Endodermal cell (in vitro differentiated cells): ENCODE results near the gene TEP1. TPM values are rescaled to one million over a fixed set of nuclear protein-coding genes. Genes with fewer than 3 reads are reported as not detected.

Experiments used
- DNase-seq: peaks from one replicate; pipeline ENCODE4 v3.0.0-alpha.2; 2017
- H3K27ac ChIP-seq: 2 replicates; pipeline ENCODE4 v1.5.1; 2013; ENCODE audit warnings: mild to moderate bottlenecking, low read depth, low read length, moderate library complexity
- H3K27me3 ChIP-seq: 2 replicates; pipeline ENCODE4 v1.6.1; 2013; ENCODE audit warnings: mild to moderate bottlenecking, low read length, moderate library complexity; ENCODE audit not compliant: insufficient read depth, control insufficient read depth, poor library complexity, severe bottlenecking
- H3K36me3 ChIP-seq: 2 replicates; pipeline ENCODE4 v1.7.0; 2013; ENCODE audit warnings: mild to moderate bottlenecking, low read length, moderate library complexity; ENCODE audit not compliant: control insufficient read depth, insufficient read depth
- H3K4me1 ChIP-seq: one replicate; pipeline ENCODE4 v1.7.0; 2013; ENCODE audit warnings: low read length; ENCODE audit not compliant: control insufficient read depth, insufficient read depth
- H3K4me3 ChIP-seq: 2 replicates; pipeline ENCODE4 v1.5.1; 2013; ENCODE audit warnings: mild to moderate bottlenecking, low read length, moderate library complexity
- H3K9ac ChIP-seq: 2 replicates; pipeline ENCODE4 v1.6.1; 2013; ENCODE audit warnings: mild to moderate bottlenecking, low read length, moderate library complexity; ENCODE audit not compliant: poor library complexity, severe bottlenecking; ENCODE audit errors: extremely low read depth
- H3K9me3 ChIP-seq: 2 replicates; pipeline ENCODE4 v1.6.1; 2013; ENCODE audit warnings: mild to moderate bottlenecking, low read length, moderate library complexity; ENCODE audit not compliant: control insufficient read depth
- H3K27ac Mint-ChIP-seq: 2 replicates; pipeline ENCODE4 v1.8.0; 2020; ENCODE audit warnings: mixed read lengths
- H3K27me3 Mint-ChIP-seq: 2 replicates; pipeline ENCODE4 v1.8.0; 2021; ENCODE audit warnings: mild to moderate bottlenecking, mixed read lengths; ENCODE audit not compliant: insufficient read depth
- H3K36me3 Mint-ChIP-seq: 2 replicates; pipeline ENCODE4 v1.8.0; 2020; ENCODE audit warnings: low read depth, mixed read lengths
- H3K4me1 Mint-ChIP-seq: 2 replicates; pipeline ENCODE4 v1.8.0; 2020; ENCODE audit warnings: mixed read lengths
- H3K4me3 Mint-ChIP-seq: 2 replicates; pipeline ENCODE4 v1.8.0; 2020; ENCODE audit warnings: mild to moderate bottlenecking, moderate library complexity, mixed read lengths
- H3K9me3 Mint-ChIP-seq: 2 replicates; pipeline ENCODE4 v1.8.0; 2020; ENCODE audit warnings: mild to moderate bottlenecking, mixed read lengths
- WGBS, 2 experiments: methylation state at CpG; one replicate each; pipeline versions ENCODE4 v1.1.5 to v1.1.7; 2013; ENCODE audit warnings: missing lambda C conversion rate in 2 of 2, mixed read lengths in 1 of 2; ENCODE audit not compliant: insufficient coverage in 1 of 2, insufficient read length in 1 of 2; 5-methylcytosine and 5-hydroxymethylcytosine counted together
- total RNA-seq, 2 donors: library from RNA; stranded (reverse); fragmentation: NEBNext Ultra II Directional in 1 of 2; extraction: Animal tissue kit (Norgen Biotek cat#: 25700) in 1 of 2; gene quantifications; 2 replicates in 1 of 2; 3 replicates in 1 of 2; pipeline ENCODE4 v1.2.1, GENCODE V29; 2021
- TF ChIP-seq, protein P1 (sequence below): fragments of 200-600 bp; sonication (generic); conservative IDR thresholded peaks from 2 replicates; pipeline ENCODE4 v1.5.0; 2021; ENCODE audit warnings: antibody characterized with exemption, mild to moderate bottlenecking

The TEP1 gene
- total RNA-seq, 2 donors from 2014 or later: 33.8 to 34.0 TPM

DNA sequence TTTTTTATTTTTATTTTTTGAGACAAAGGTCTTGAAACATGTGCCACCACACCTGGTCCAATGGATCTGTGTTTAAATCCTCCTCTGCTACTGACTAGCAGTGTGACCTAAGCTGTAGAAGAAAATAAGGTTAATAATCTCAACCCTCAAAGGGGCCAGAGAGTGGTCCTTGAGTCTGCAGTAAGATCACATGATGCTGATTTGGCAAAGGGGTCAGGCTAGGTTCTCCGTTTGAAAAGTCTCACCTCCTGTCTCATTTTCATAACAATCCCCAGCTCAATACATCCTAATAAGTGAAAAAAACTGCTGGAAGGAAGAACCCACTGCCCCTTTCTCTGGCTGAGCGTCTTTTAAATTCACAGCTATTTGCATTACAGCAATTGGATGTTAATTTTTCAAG, 8.0 kb upstream of the TEP1 start:
- H3K4me3 ChIP-seq: no peak overlapping the region
- TF ChIP-seq, protein P1, sequence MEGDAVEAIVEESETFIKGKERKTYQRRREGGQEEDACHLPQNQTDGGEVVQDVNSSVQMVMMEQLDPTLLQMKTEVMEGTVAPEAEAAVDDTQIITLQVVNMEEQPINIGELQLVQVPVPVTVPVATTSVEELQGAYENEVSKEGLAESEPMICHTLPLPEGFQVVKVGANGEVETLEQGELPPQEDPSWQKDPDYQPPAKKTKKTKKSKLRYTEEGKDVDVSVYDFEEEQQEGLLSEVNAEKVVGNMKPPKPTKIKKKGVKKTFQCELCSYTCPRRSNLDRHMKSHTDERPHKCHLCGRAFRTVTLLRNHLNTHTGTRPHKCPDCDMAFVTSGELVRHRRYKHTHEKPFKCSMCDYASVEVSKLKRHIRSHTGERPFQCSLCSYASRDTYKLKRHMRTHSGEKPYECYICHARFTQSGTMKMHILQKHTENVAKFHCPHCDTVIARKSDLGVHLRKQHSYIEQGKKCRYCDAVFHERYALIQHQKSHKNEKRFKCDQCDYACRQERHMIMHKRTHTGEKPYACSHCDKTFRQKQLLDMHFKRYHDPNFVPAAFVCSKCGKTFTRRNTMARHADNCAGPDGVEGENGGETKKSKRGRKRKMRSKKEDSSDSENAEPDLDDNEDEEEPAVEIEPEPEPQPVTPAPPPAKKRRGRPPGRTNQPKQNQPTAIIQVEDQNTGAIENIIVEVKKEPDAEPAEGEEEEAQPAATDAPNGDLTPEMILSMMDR: no peak
- H3K9ac ChIP-seq: no peak overlapping the region
- no peaks in the 10 kb centered on the region for H3K9me3 ChIP-seq
- H3K27ac ChIP-seq: no peak overlapping the region
- H3K4me3 Mint-ChIP-seq: no peak overlapping the region
- no peaks in the 10 kb centered on the region for H3K9me3 Mint-ChIP-seq
- H3K36me3 ChIP-seq: no peaks in the 10 kb centered on the region
- peaks cover 9% of the 10 kb centered on the region for H3K4me1 ChIP-seq
- WGBS, 2 experiments: 40 to 44% methylated on average over 2 of the region's 2 CpGs
- no peaks in the 10 kb centered on the region for H3K36me3 Mint-ChIP-seq
- peaks cover 25% of the 10 kb centered on the region for H3K4me1 Mint-ChIP-seq
- H3K27me3 Mint-ChIP-seq: no peaks in the 10 kb centered on the region
- H3K27ac Mint-ChIP-seq: no peak overlapping the region
- no peaks in the 10 kb centered on the region for H3K27me3 ChIP-seq
- no peak for DNase-seq

DNA sequence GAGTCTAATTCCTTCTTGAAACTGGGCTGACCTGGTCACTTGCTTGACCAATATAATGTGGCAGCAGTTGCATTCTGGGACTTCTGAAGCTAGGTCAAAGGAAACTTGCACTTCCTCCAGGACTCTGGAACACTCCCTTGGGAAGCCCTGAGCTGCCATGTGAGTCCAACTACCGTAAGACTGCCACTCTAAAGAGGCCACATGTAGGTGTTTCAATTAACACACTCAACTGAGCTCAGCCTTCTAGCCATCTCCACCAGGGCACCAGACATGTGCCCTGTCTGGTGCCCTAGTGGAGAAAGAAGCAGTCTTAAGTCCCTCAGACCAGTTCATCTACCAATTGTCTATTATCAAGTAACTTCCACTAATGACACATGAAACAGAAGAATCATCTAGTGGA, 6.1 kb upstream of the TEP1 start:
- Mint-ChIP-seq H3K27ac (no peak overlapping the region), H3K27me3 (no peaks in the 10 kb centered on the region), H3K4me3 (no peak overlapping the region), H3K9me3 (no peaks in the 10 kb centered on the region), H3K4me1 (peaks cover 29% of the 10 kb centered on the region), H3K36me3 (no peaks in the 10 kb centered on the region)
- TF ChIP-seq, protein P1: no peak
- Histone ChIP-seq H3K4me3 (no peak overlapping the region), H3K27me3 (no peaks in the 10 kb centered on the region), H3K27ac (no peak overlapping the region), H3K4me1 (peaks cover 9% of the 10 kb centered on the region), H3K36me3 (no peaks in the 10 kb centered on the region), H3K9me3 (no peaks in the 10 kb centered on the region), H3K9ac (no peak overlapping the region)
- WGBS, 2 experiments: 100% methylated on average over 1 of the region's 1 CpG
- no peak for DNase-seq

DNA sequence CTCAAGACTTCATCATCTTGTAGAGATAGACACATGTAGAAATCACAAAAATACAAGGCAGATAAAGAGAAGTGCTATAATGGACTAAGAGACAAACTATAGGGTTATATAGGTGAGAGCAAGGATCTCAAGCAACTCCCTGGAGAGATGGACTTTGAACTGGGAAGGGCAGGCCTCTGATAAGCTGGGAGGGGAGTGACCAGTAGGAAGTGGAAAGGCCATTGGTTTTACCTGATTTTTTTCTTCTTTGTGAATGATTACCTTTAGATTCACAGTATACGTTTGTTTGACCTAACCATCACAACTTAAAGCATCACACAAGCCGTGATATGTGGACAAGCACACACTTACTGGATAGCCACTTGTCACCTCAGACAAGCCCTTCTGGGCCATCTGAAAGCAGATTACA, 5.2 kb upstream of the TEP1 start:
- DNase-seq: no peak
- Histone ChIP-seq H3K4me1 (peaks cover 9% of the 10 kb centered on the region), H3K36me3 (no peaks in the 10 kb centered on the region), H3K4me3 (no peak overlapping the region), H3K9ac (no peak overlapping the region), H3K27me3 (no peaks in the 10 kb centered on the region), H3K27ac (no peak overlapping the region), H3K9me3 (no peaks in the 10 kb centered on the region)
- H3K36me3 Mint-ChIP-seq: no peaks in the 10 kb centered on the region
- peak overlapping the region; percentile 13 for H3K27ac Mint-ChIP-seq
- no peaks in the 10 kb centered on the region for H3K9me3 Mint-ChIP-seq
- H3K27me3 Mint-ChIP-seq: no peaks in the 10 kb centered on the region
- no peak overlapping the region for H3K4me3 Mint-ChIP-seq
- TF ChIP-seq, protein P1: no peak
- 84 to 89% methylated on average over 2 of the region's 2 CpGs for WGBS, 2 experiments
- peaks cover 33% of the 10 kb centered on the region for H3K4me1 Mint-ChIP-seq
